HepG2 (cell line): ENCODE data around the gene THOC7. TPM values are rescaled to one million over a fixed set of nuclear protein-coding genes. Genes with fewer than 3 reads are reported as not detected.

Source experiments
- ATAC-seq: fragments of 200-7000 bp; cut with Tn5 transposase; 3 replicates; pipeline ENCODE4 v1.9.1; 2020; ENCODE audit warnings: mild to moderate bottlenecking, moderate library complexity
- BruUV-seq: library from RNA; stranded (reverse); fragments of 400-500 nt; replicated peaks from 2 replicates; lab custom pipeline; 2021; lab: Mats Ljungman, UMichigan
- CTCF ChIA-PET: fragments of 300-600 bp; formaldehyde crosslinking; extraction: SDS; loops from one replicate; lab custom pipeline; 2021; ENCODE audit warnings: low total read pairs, inconsistent platforms, low intra/inter-chr PET ratio; lab: Yijun Ruan, JAX
- POLR2A ChIA-PET: fragments of 350-600 bp; sonication (Branson Sonifier 250); formaldehyde crosslinking; loops from one replicate; lab custom pipeline; 2020; ENCODE audit warnings: antibody characterized with exemption, inconsistent platforms; lab: Yijun Ruan, JAX
- DNase-seq: peaks from one replicate; pipeline ENCODE4 v3.0.0-alpha.2; 2015; ENCODE audit warnings: low spot score
- FAIRE-seq: peaks from 3 replicates; lab custom pipeline; 2011; peaks lifted over from hg19 to GRCh38; lab: Jason Lieb, UNC
- H2AFZ ChIP-seq: one replicate; pipeline ENCODE4 v1.6.1; 2011; ENCODE audit warnings: low read length, inconsistent platforms
- H3K27ac ChIP-seq: fragments of 300-600 bp; 3 replicates; pipeline ENCODE4 v1.8.0; 2011; ENCODE audit warnings: mixed run types, mild to moderate bottlenecking, mixed read lengths, low read length, inconsistent platforms; ENCODE audit not compliant: insufficient read depth; ENCODE audit errors: extremely low read length
- H3K27me3 ChIP-seq, 2 experiments: fragments of 200-600 bp in 1 of 2; 2 replicates in 1 of 2; 3 replicates in 1 of 2; pipeline versions ENCODE4 v1.6.0 to v1.8.0; 2011; ENCODE audit warnings: low read length in 2 of 2, mild to moderate bottlenecking in 2 of 2, moderate library complexity in 2 of 2, inconsistent platforms in 1 of 2; ENCODE audit not compliant: insufficient read depth in 2 of 2, control insufficient read depth in 1 of 2
- H3K36me3 ChIP-seq, 2 experiments: fragments of 200-600 bp in 1 of 2; replicated peaks in 1 of 2; 2 replicates in 1 of 2; 3 replicates in 1 of 2; pipeline versions ENCODE4 v1.5.1 to v1.8.0; 2011; ENCODE audit warnings: low read length in 2 of 2, inconsistent platforms in 1 of 2; ENCODE audit not compliant: insufficient read depth in 2 of 2, control insufficient read depth in 1 of 2
- H3K4me1 ChIP-seq: 2 replicates; pipeline ENCODE4 v1.5.1; 2012; ENCODE audit warnings: low read length, inconsistent platforms; ENCODE audit not compliant: insufficient read depth
- H3K4me2 ChIP-seq: 2 replicates; pipeline ENCODE4 v1.6.0; 2011; ENCODE audit warnings: low read depth, low read length, inconsistent platforms
- H3K4me3 ChIP-seq, 3 experiments: fragments of 200-600 bp in 1 of 3; sonication (generic), shearing (Covaris generic) in 1 of 3; replicated peaks in 1 of 3; 2 replicates each; pipeline ENCODE4 v1.5.1; 2011 to 2016; ENCODE audit warnings: low read length in 3 of 3, inconsistent platforms in 2 of 3, low read depth in 2 of 3, mild to moderate bottlenecking in 2 of 3, control low read depth in 1 of 3, mixed read lengths in 1 of 3; ENCODE audit not compliant: insufficient read depth in 1 of 3
- H3K79me2 ChIP-seq: one replicate; pipeline ENCODE4 v1.6.1; 2011; ENCODE audit warnings: low read length, inconsistent platforms; ENCODE audit not compliant: insufficient read depth
- H3K9ac ChIP-seq: 2 replicates; pipeline ENCODE4 v1.6.0; 2011; ENCODE audit warnings: mild to moderate bottlenecking, low read depth, low read length, inconsistent platforms; ENCODE audit not compliant: insufficient read depth
- H3K9me3 ChIP-seq: 2 replicates; pipeline ENCODE4 v1.5.1; 2012; ENCODE audit warnings: mild to moderate bottlenecking, low read length
- H4K20me1 ChIP-seq: 2 replicates; pipeline ENCODE4 v1.6.0; 2011; ENCODE audit warnings: inconsistent platforms, mild to moderate bottlenecking, low read length, moderate library complexity; ENCODE audit not compliant: insufficient read depth
- EZH2 ChIP-seq: conservative IDR thresholded peaks from 2 replicates; pipeline ENCODE4 v1.6.1; 2012; ENCODE audit warnings: mild to moderate bottlenecking, low read depth, low read length, moderate library complexity
- GMEB2 ChIP-seq: IDR thresholded peaks from 2 replicates; pipeline ENCODE4 v1.6.1; 2016; ENCODE audit warnings: missing biosample characterization, missing genetic modification reagents, low read depth
- GTF2F1 ChIP-seq: fragments of 150-350 bp; IDR thresholded peaks from 2 replicates; pipeline ENCODE4 v1.6.1; 2014; ENCODE audit warnings: low read length
- MXD4 ChIP-seq: IDR thresholded peaks from 2 replicates; pipeline ENCODE4 v1.6.1; 2016; ENCODE audit warnings: mild to moderate bottlenecking, missing biosample characterization, missing genetic modification reagents
- NFE2L2 ChIP-seq: fragments of 150-350 bp; IDR thresholded peaks from 2 replicates; pipeline ENCODE4 v1.6.1; 2014; ENCODE audit warnings: low read length
- NFIC ChIP-seq: IDR thresholded peaks from 2 replicates; pipeline ENCODE4 v1.6.1; 2012; ENCODE audit warnings: mild to moderate bottlenecking, low read length, inconsistent platforms
- NR1H2 ChIP-seq: sonication (generic); formaldehyde crosslinking; IDR thresholded peaks from 2 replicates; pipeline ENCODE4 v1.8.1; 2022; ENCODE audit warnings: low read depth, missing genetic modification reagents, borderline replicate concordance
- PHF8 ChIP-seq: sonication (generic); formaldehyde crosslinking; IDR thresholded peaks from 2 replicates; pipeline ENCODE4 v1.5.0; 2020; ENCODE audit warnings: missing genetic modification reagents
- SALL2 ChIP-seq: sonication (generic); formaldehyde crosslinking; IDR thresholded peaks from 2 replicates; pipeline ENCODE4 v1.8.1; 2023; ENCODE audit warnings: mild to moderate bottlenecking, missing genetic modification reagents, inconsistent platforms
- ZNF543 ChIP-seq: sonication (generic); formaldehyde crosslinking; IDR thresholded peaks from 2 replicates; pipeline ENCODE4 v1.4.0; 2020; ENCODE audit warnings: mild to moderate bottlenecking, missing genetic modification reagents
- ZNF768 ChIP-seq: sonication (generic); formaldehyde crosslinking; IDR thresholded peaks from 2 replicates; pipeline ENCODE4 v1.4.0; 2020; ENCODE audit warnings: missing genetic modification reagents
- WGBS: methylation state at CpG from one replicate; pipeline ENCODE4 v1.1.6; 2017; ENCODE audit warnings: low lambda C conversion rate; 5-methylcytosine and 5-hydroxymethylcytosine counted together
- in situ Hi-C: cut with HindIII; loops from 2 replicates; pipeline ENCODE4 v1.10.0; 2017; ENCODE audit warnings: low pct_unique_long_range_greater_than_20kb; ENCODE audit not compliant: extremely low pct_ligation_motif_present
- intact Hi-C: fragments of 100-400 bp; cut with micrococcal nuclease; formaldehyde crosslinking; loops from one replicate; pipeline ENCODE4 v1.10.0; 2022; ENCODE audit not compliant: unreplicated experiment
- polyA plus RNA-seq, 8 experiments: library from polyadenylated mRNA; depleted of rRNA in 3 of 8; stranded (reverse) in 7 of 8; unstranded in 1 of 8; fragments of >200 nt; fragmentation: Illumina TruSeq in 4 of 8; extraction: Trizol in 4 of 8; gene quantifications; 2 replicates each; pipeline versions ENCODE4 v1.2.1 to v1.2.3, GENCODE V29; 2011 to 2016; ENCODE audit warnings: low read depth in 4 of 8, missing spikeins in 1 of 8, mixed read lengths in 1 of 8; ENCODE audit not compliant: insufficient read depth in 1 of 8
- total RNA-seq, 5 experiments: library from RNA; depleted of rRNA; stranded (reverse); fragments of >200 nt; fragmentation: Illumina TruSeq; extraction: Trizol; gene quantifications; 2 replicates each; pipeline ENCODE4 v1.2.3, GENCODE V29; 2016; ENCODE audit warnings: low read depth in 1 of 5
- TF ChIP-seq, protein P1 (sequence below): sonication (generic); formaldehyde crosslinking; IDR thresholded peaks from 2 replicates; pipeline ENCODE4 v1.8.1; 2023; ENCODE audit warnings: mild to moderate bottlenecking, missing genetic modification reagents
- TF ChIP-seq, protein P2 (sequence below): IDR thresholded peaks from 2 replicates; pipeline ENCODE4 v1.6.1; 2012; ENCODE audit warnings: low read length, improper control_type of control experiment

THOC7 gene
- total and polyA plus RNA-seq, 2 of the 13 experiments (the other 11 are each of a cell fraction or from before 2014, with no cell fraction given) = 32.8 to 63.5 TPM

- H3K4me2 ChIP-seq = no peak overlapping the region
- TF ChIP-seq SALL2 (CRISPR knock-in tag) (no peak), MXD4 (CRISPR knock-in tag) (no peak), PHF8 (CRISPR knock-in tag) (no peak), ZNF543 (no peak), GMEB2 (CRISPR knock-in tag) (no peak), NR1H2 (CRISPR knock-in tag) (no peak), EZH2 (no peak), NFIC (no peak), NFE2L2 (no peak), ZNF768 (CRISPR knock-in tag) (no peak), GTF2F1 (no peak)
- TF ChIP-seq, protein P1, sequence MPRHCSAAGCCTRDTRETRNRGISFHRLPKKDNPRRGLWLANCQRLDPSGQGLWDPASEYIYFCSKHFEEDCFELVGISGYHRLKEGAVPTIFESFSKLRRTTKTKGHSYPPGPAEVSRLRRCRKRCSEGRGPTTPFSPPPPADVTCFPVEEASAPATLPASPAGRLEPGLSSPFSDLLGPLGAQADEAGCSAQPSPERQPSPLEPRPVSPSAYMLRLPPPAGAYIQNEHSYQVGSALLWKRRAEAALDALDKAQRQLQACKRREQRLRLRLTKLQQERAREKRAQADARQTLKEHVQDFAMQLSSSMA (CRISPR knock-in tag) = no peak
- TF ChIP-seq, protein P2, sequence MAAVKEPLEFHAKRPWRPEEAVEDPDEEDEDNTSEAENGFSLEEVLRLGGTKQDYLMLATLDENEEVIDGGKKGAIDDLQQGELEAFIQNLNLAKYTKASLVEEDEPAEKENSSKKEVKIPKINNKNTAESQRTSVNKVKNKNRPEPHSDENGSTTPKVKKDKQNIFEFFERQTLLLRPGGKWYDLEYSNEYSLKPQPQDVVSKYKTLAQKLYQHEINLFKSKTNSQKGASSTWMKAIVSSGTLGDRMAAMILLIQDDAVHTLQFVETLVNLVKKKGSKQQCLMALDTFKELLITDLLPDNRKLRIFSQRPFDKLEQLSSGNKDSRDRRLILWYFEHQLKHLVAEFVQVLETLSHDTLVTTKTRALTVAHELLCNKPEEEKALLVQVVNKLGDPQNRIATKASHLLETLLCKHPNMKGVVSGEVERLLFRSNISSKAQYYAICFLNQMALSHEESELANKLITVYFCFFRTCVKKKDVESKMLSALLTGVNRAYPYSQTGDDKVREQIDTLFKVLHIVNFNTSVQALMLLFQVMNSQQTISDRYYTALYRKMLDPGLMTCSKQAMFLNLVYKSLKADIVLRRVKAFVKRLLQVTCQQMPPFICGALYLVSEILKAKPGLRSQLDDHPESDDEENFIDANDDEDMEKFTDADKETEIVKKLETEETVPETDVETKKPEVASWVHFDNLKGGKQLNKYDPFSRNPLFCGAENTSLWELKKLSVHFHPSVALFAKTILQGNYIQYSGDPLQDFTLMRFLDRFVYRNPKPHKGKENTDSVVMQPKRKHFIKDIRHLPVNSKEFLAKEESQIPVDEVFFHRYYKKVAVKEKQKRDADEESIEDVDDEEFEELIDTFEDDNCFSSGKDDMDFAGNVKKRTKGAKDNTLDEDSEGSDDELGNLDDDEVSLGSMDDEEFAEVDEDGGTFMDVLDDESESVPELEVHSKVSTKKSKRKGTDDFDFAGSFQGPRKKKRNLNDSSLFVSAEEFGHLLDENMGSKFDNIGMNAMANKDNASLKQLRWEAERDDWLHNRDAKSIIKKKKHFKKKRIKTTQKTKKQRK = no peak
- no peaks in the 10 kb centered on the region for H3K79me2 ChIP-seq
- 46% methylated on average over 1 of the region's 1 CpG for WGBS
- no peak for FAIRE-seq
- no peak for ATAC-seq
- H3K36me3 ChIP-seq = no peaks in the 10 kb centered on the region
- ChIA-PET POLR2A (no interaction called here), CTCF (no interaction called here)
- no TSS peak for BruUV-seq
- intact Hi-C loops = no loop called here
- in situ Hi-C loops = no loop called here
- H3K4me1 ChIP-seq = no peaks in the 10 kb centered on the region
- no peak overlapping the region for H2AFZ ChIP-seq
- no peaks in the 10 kb centered on the region for H3K9me3 ChIP-seq
- H3K4me3 ChIP-seq = no peak overlapping the region
- no peak overlapping the region for H3K27ac ChIP-seq
- H3K27me3 ChIP-seq = no peaks in the 10 kb centered on the region
- DNase-seq = no peak
- H4K20me1 ChIP-seq = no peaks in the 10 kb centered on the region
- H3K9ac ChIP-seq = no peak overlapping the region
Measured at GRCh38 chr3:63841704-63842103, 21.9 kb downstream of the THOC7 start.
